Gastroesophageal sphincter (tissue), 3 donors: Measurements from ENCODE around the gene ENKD1.

Experiments
- CTCF ChIP-seq, 4 experiments: fragments of 200-600 bp in 2 of 4; fragments of 450-650 bp in 2 of 4; sonication (generic) in 1 of 4; IDR thresholded peaks; one replicate each; pipeline ENCODE4 v1.5.1; 2017 to 2019; ENCODE audit warnings: antibody characterized with exemption in 4 of 4, mild to moderate bottlenecking in 2 of 4, moderate library complexity in 2 of 4
- EP300 ChIP-seq: sonication (generic); formaldehyde crosslinking; IDR thresholded peaks from one replicate; pipeline ENCODE4 v1.6.1; 2017; ENCODE audit warnings: antibody characterized with exemption, mild to moderate bottlenecking
- POLR2A ChIP-seq, 2 donors: fragments of 450-650 bp; IDR thresholded peaks; one replicate each; pipeline ENCODE4 v1.6.1; 2017; ENCODE audit warnings: antibody characterized with exemption in 2 of 2, mild to moderate bottlenecking in 2 of 2, moderate library complexity in 1 of 2
- POLR2AphosphoS5 ChIP-seq: sonication (generic); formaldehyde crosslinking; IDR thresholded peaks from one replicate; pipeline ENCODE4 v1.6.1; 2017; ENCODE audit warnings: antibody characterized with exemption

GRCh38 chr16:67613808-67614207 lies 52.7 kb downstream of the ENKD1 start:
- TF ChIP-seq CTCF (IDR thresholded peaks at IDR 0.05) (no peak), EP300 (no peak), POLR2AphosphoS5 (no peak), POLR2A (IDR thresholded peaks at IDR 0.05) (no peak)
